ENCODE results near the gene TRIP10.
A peak's percentile ranks its signal among the peaks of the same experiment; 100 is the strongest.
"Not testable (repeated sequence)": the region's sequence is repeated elsewhere in the genome, so short reads cannot be mapped to it uniquely, and the experiment has no call there.

Gene TRIP10

GRCh38 chr19:6767081-6767356 lies 27.5 kb downstream of the TRIP10 start:
- no peak for DNase-seq (ENCODE audit: extremely low read depth in 1 of 2, low read depth in 1 of 2)

DNA sequence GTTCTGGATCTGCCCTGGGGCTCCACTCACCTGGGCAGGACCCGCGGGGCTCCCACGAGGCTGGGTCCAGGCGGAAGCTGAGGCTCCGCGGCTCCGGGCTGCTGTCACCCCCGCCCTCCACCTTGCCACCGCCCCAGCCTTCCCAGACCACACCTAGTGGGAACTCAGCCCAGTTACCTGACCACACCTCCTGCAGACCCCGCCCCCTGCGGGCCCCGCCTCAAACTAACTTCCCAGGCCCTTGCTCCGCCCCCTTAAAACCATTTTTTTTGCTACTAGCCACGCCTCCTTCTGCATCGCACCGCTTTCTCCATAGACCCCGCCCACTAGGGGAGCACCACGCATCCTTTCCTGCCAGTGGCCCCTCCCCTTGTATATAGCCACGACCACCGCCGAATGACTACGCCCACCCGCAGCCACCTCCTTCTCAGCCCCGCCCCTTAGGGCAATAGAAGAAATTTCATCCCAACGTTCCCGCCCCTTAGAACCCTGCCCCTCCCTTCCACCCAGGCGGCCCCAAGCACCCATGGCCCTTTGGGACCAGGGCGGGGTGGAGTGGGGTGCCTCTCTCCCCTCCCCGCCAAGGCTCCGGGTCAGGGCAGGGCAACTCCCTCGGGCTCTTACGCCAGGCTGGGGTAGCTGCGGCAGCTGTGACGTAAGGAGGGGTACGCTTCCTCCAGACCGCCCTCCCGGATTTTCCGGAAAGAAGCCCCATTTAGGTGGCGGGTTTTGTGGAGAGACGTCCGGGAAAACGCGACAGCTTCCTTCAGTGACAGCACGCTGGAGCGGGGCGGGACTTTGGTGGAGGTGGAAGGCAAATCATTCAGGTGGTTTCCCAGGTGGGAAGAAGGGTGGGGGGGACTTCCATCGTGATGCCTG lies 28.1 kb downstream of the TRIP10 start, which contains the start of gene SH2D3A:
TSS of gene SH2D3A (minus strand) at position 79 of the 879 bp plus-strand sequence. CDS start 3,687 bp downstream, outside the sequence.
- peak; percentile 81 to 93 for DNase-seq (ENCODE audit: extremely low read depth in 1 of 2, low read depth in 1 of 2)

- no peak for DNase-seq (ENCODE audit: extremely low read depth in 1 of 2, low read depth in 1 of 2)
Observed at GRCh38 chr19:6768236-6768785, 28.8 kb downstream of the TRIP10 start.

- no peak for DNase-seq (ENCODE audit: extremely low read depth in 1 of 2, low read depth in 1 of 2)
Observed at GRCh38 chr19:6769006-6769619, 29.6 kb downstream of the TRIP10 start.

GRCh38 chr19:6771648-6772027 lies 32.2 kb downstream of the TRIP10 start:
- not testable (repeated sequence) for DNase-seq (ENCODE audit: extremely low read depth in 1 of 2, low read depth in 1 of 2)

- DNase-seq (ENCODE audit: extremely low read depth in 1 of 2, low read depth in 1 of 2) = peak; percentile 63 to 79
Observed at GRCh38 chr19:6772028-6772865, 32.8 kb downstream of the TRIP10 start, which contains the start of gene VAV1. TSS of gene VAV1 (plus strand) at chr19:6772708. CDS start at chr19:6772808, 100 bp downstream.

- no peak for DNase-seq (ENCODE audit: extremely low read depth in 1 of 2, low read depth in 1 of 2)
Observed at GRCh38 chr19:6772866-6773322, 33.4 kb downstream of the TRIP10 start.

- DNase-seq (ENCODE audit: extremely low read depth in 1 of 2, low read depth in 1 of 2) = peak; percentile 39 to 65
Observed at GRCh38 chr19:6773323-6773931, 33.9 kb downstream of the TRIP10 start.

DNA sequence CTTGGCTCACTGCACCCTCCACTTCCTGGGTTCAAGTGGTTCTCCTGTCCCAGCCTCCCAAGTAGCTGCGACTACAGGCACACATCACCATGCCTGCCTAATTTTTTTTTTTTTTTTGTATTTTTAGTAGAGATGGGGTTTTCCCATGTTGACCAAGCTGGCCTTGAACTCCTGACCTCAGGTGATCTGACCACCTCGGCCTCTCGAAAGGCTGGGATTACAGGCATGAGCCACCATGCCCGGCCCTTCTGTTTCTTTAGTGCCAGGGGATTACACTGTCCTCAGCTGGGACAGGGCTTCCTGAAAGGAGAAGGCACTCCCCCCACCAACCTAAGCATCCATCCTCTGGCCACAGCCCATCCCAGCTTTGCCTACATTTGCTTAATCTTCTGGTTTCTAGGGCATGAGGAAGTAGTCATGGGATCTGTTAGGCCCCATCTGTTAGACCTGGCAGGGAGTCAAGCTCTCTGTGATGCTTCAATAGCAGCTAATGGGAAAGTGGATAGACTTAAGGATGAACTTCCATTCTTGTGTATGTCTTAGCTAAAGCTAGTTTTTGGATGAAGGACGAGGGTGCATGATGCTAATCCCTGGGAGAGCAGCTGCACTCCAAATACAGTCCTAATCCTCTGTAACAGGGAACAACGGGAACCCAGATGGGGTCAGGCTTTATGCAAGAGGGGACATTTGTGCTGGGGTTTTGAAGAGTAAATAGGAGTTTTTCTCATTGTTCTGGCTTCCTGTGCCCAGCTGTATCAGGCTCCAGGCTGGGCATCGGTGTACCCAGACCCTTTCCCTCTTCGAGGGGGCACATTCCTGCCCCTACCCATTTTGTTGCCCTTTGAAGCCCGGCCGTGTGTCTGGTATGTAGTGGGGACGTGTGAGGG lies 35.6 kb downstream of the TRIP10 start:
- DNase-seq (ENCODE audit: extremely low read depth in 1 of 2, low read depth in 1 of 2) = no peak

DNA sequence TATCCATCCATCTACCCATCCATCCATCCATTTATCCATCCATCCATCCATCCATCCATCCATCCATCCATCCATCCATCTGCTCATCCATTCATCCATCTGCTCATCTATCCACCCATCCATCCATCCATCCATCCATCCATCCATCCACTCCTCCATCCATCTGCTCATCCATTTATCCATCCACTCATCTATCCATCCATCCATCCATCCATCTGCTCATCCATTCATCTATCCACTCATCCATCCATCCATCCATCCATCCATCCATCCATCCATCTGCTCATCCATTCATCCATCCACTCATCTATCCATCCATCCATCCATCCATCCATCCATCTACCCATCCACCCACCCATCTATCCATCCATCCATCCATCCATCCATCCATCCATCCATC lies 36.6 kb downstream of the TRIP10 start:
- not testable (repeated sequence) for DNase-seq (ENCODE audit: extremely low read depth in 1 of 2, low read depth in 1 of 2)

GRCh38 chr19:6776999-6777398 lies 37.5 kb downstream of the TRIP10 start:
- DNase-seq (ENCODE audit: extremely low read depth in 1 of 2, low read depth in 1 of 2) = no peak

DNA sequence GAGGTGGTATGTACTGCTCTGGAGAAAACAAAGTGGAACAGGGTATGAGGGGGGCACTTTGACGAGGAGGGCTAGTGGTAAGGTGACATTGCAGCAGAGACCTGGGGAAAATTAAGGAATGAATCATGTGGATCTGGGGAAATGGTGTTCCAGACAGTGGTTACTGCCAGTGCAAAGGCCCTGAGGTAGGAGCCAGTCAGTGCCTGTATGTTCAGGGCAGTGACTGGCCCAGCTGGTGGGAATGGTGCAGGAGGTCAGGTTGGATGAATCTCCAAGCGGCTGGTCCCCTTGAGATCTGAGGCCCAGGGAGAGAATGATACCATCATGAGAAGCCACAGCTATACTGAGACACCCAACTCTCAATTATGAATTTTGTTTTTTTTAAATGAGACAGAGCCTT lies 38.0 kb downstream of the TRIP10 start:
- DNase-seq (ENCODE audit: extremely low read depth in 1 of 2, low read depth in 1 of 2) = no peak

DNA sequence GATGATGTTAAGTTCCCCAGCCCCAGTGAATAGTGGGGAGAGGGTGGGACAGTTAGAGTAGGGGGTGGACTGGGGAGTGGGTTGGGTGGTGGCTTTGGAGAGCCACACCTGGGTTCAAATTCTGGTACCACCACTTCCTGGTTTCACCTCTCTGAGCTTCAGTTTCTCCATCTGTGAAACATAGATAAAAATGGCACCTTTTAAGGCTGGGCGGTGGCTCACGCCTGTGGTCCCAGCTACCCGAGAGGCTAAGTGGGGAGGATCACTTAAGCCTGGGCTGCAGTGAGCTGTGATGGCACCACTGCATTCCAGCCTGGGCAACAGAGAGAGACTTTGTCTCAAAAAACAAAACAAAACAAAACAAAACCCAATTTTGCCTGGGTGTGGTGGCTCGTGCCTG lies 38.9 kb downstream of the TRIP10 start:
- no peak for DNase-seq (ENCODE audit: extremely low read depth in 1 of 2, low read depth in 1 of 2)

GRCh38 chr19:6779206-6779605 lies 39.7 kb downstream of the TRIP10 start:
- no peak for DNase-seq (ENCODE audit: extremely low read depth in 1 of 2, low read depth in 1 of 2)

DNA sequence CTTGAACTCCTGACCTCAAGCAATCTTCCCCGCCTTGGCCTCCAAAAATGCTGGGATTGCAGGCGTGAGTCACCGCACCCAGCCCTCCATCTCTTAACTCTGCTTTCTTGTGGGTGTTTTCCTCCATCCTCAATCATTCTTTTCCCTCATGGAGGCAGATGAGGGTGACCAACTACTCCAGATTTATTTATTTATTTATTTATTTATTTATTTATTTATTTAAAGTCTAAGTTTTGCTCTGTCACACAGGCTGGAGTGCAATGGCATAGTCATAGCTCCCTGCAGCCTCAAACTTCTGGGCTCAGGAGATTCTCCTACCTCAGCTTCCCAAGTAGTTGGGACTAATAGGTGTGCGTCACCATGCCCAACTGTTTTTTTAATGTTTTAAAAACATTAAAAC lies 47.9 kb downstream of the TRIP10 start:
- no peak for DNase-seq (ENCODE audit: extremely low read depth in 1 of 2, low read depth in 1 of 2)

DNA sequence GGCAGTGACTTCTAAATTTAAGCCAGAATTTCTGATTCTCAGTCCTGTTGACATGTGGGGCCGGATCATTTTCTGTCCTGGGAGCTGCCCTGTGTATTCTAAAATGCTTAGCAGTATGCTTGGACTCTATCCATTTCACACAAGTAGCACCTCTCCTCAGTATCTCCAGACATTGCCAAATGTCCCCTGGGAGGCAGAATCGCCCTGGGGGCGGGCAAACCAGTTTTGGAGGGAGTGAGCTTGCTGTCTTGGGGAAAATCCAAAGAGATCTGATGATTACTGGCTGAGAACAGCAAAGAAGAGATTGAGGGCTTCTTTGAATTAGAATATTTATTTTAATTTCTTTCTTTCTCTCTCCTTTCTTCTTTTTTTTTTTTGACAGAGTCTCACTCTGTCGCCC lies 49.4 kb downstream of the TRIP10 start:
- no peak for DNase-seq (ENCODE audit: extremely low read depth in 1 of 2, low read depth in 1 of 2)

DNA sequence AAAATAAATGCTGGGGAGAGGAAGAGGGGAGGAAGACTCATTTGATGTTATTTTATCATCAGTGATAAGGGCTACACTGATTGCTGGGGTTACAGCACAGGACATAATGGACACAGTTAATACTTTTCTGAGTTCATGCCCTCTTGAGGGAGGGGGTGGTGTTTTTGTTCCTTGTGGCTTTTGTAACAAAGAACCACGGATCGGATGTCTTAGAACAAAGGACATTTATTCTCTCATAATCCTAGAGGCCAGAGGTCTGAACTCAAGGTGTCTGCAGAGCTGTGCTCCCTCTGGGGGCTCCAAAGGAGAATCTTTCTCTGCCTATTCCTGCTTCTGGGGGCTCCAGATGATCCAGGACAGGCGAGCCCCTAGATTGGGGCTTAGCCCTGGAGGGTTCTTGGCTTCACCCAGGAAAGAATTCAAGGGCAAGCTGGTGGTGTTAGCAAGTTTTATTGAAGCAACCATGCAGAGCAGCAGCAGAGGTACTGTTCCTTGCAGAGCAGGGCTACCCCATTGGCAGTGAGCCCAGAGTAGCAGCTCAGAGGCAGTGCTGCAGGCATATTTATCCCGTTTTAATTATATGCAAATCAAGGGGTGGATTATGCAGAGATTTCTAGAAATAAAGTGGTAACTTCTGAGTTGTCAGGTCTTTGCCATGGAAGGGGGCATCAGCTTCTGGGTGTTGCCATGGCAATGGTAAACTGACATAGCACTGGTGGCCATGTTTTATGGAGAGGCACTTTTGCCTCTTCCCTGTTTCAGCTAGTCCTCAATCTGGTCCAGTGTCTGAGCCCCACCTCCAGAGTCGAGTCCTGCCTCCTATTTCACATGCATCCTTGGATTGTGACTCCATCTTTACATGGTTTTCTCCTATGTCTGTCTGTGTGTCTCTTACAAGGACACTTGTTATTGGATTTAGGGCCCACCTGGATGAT lies 51.0 kb downstream of the TRIP10 start:
- no peak for DNase-seq (ENCODE audit: extremely low read depth in 1 of 2, low read depth in 1 of 2)

- no peak for DNase-seq (ENCODE audit: extremely low read depth in 1 of 2, low read depth in 1 of 2)
Observed at GRCh38 chr19:6791237-6791636, 51.8 kb downstream of the TRIP10 start.

- DNase-seq (ENCODE audit: extremely low read depth in 1 of 2, low read depth in 1 of 2) = no peak
Observed at GRCh38 chr19:6793411-6793810, 53.9 kb downstream of the TRIP10 start.

Data from stimulated activated CD8-positive, alpha-beta memory T cell treated with anti-CD3 and anti-CD28 coated beads, Interleukin-7, amount 100 ng/mL, for 48 hours (primary cell).